Posterior cingulate gyrus (tissue), 11 donors: Measurements from ENCODE around the gene SLC35B2.

Experiments
- DNase-seq, 10 donors: peaks; one replicate each; pipeline versions ENCODE4 v3.0.0 to v3.0.0-alpha.2; 2020 to 2021; ENCODE audit warnings: mixed read lengths in 3 of 10
- intact Hi-C: fragments of 100-400 bp; cut with DNase I; formaldehyde crosslinking; loops from one replicate; pipeline ENCODE4 v1.15.1; 2023

Gene SLC35B2

GRCh38 chr6:44226368-44227147 lies 30.8 kb downstream of the SLC35B2 start:
- intact Hi-C loops = no loop called here
- DNase-seq = peak in 3 of 10 donors; percentile 83 to 92 (median 86)

DNA sequence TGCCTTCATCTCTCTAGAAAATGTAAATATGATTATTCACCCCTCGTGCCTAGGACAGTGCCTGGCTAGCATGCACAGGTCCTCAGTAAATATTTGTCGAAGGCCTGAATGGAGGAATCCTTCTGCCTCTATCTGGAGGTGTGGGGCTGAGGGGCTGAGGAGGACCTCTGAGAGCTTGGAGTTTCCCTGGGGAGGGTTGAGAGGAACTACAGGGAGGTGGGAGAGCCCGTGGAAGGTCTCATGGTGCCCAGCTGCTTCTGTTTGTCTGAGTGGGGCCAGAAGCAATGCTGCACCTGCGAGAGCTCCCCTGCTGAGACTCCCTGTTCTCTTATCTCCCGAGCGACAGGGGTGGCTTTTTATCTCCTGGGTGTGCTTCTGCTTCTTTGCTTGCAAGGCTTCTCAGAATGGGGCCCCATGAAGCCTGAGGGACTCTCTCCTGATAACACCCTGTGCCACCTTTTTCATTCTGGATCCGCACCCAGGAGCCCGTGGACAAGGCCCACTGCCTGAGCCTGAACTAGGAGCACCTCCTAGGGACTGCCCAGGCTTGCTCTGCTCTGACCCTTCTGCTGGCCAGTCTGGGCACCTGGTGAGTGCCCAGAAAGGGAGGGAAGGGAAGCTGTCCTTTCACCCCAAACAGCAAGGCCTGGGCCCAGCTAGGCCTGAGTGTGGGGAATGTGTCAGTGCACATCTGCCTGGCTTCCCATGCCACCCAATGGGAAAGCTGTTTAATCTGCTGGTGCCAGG lies 31.6 kb downstream of the SLC35B2 start:
- intact Hi-C loops = no loop called here
- peak in 2 of 10 donors; percentile 30 to 70 for DNase-seq

DNA sequence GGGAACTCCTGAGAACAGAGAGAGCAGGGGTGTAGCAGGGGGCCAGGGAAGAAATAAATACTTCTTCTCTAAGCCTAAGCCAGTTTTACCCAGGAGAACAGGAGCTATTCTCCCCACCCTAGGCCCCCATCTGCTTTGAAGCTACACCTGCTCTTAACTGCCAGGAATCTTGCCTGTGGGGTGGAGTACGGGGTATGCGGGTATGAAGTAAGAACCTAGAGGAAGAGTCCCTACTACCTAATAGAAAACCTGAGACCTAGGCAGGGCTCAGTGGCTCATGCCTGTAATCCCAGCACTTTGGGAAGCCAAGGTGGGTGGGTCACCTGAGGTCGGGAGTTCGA lies 32.4 kb downstream of the SLC35B2 start:
- peak in 1 of 10 donors; percentile 13 for DNase-seq
- intact Hi-C loops = no loop called here

- DNase-seq = peak in 2 of 10 donors; percentile 83 to 84
- intact Hi-C loops = no loop called here
Observed at GRCh38 chr6:44224029-44224964, 33.0 kb downstream of the SLC35B2 start.

GRCh38 chr6:44223319-44224028 lies 33.9 kb downstream of the SLC35B2 start, which contains the start of gene SLC29A1:
Gene SLC29A1 (plus strand): TSS chr6:44223595. CDS start chr6:44227314, 3,719 bp downstream.
- intact Hi-C loops = no loop called here
- DNase-seq = peak in 9 of 10 donors; percentile 50 to 96 (median 73)

- intact Hi-C loops = no loop called here
- DNase-seq = peak in 3 of 10 donors; percentile 22 to 84 (median 81)
Observed at GRCh38 chr6:44222486-44223318, 34.6 kb downstream of the SLC35B2 start.

GRCh38 chr6:44221961-44222335 lies 35.4 kb downstream of the SLC35B2 start:
- intact Hi-C loops = no loop called here
- DNase-seq = no peak

- intact Hi-C loops = no loop called here
- DNase-seq = peak; percentile 60 to 95 (median 72)
Observed at GRCh38 chr6:44221291-44221960, 35.9 kb downstream of the SLC35B2 start.

GRCh38 chr6:44220913-44221290 lies 36.4 kb downstream of the SLC35B2 start:
- peak in 2 of 10 donors; percentile 16 to 57 for DNase-seq
- intact Hi-C loops = no loop called here

DNA sequence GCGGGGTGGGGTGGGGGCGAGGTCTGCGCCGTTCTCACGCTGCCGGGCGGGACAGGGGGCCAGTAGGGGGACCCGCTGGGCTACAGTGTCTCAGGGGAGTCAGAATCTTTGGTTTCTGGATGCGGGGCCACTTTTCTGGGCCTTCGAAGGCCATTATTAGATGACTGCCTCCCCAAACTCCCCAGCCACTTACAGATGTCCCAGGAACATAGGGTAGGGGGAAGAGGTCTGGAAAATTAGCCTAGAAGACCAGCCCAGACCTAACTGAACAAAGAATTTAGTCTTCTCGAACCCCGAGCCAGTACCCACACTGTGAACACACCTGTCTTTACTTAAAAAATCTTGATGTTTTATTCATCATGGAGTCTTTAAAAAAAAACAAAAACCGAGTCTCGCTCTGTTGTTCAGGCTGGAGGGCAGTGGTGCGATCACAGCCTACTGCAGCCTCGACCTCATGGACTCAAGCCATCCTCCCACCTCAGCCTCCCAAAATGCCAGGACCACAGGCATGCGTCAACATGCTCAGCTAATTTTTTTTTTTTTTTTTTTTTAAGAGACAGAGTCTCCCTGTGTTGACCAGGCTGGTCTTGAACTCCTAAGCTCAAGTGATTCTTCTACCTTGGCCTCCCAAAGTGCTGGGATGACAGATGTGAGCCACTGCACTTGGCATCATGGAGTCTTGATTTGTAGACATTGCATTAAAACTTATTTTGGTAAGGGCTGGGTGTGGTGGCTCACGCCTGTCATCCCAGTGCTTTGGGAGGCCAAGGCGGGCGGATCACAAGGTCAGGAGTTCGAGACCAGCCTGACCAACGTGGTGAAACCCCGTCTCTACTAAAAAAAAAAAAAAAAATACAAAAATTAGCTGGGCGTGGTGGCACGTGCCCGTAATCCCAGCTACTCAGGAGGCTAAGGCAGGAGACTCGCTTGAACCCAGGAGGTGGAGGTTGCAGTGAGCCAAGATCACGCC lies 37.2 kb downstream of the SLC35B2 start:
- peak in 2 of 10 donors; percentile 67 to 68 for DNase-seq
- intact Hi-C loops = no loop called here

DNA sequence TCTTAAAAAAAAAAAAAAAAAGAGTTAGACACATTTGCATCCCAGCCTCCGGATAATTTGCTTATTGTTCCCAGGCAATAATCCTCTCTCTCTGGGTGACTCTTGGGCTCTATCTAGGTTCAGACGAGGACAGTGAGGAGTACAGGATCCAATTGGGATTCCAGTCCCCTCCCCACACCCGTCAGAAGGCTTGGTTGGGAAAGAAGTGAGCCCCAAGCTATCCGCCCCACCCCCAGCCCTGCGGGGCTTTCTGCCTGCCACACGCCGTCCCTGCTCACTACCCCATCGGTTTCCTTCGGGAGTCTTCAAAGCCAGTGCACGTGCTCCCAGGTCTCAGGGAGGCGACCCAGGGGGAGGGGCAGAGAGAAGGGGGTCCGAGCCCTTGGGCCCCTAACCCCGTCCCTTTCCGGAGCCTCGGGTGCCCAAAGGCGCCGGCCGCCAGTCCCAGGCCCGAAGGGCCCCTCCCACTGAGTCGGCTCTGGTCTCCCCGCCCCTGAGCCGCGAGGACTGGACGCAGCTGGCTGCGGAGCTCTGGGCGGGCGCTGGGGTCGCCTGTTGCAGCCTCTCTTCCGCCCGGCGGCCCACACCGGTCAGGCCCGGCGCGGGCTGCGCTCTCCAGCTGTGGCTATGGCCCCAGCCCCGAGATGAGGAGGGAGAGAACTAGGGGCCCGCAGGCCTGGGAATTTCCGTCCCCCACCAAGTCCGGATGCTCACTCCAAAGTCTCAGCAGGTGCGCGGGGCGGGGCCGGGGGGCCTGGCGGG lies 38.1 kb downstream of the SLC35B2 start:
- intact Hi-C loops = no loop called here
- DNase-seq = peak in 7 of 10 donors; percentile 34 to 94 (median 55)

- DNase-seq = peak in 4 of 10 donors; percentile 47 to 91 (median 83)
- intact Hi-C loops = no loop called here
Observed at GRCh38 chr6:44217332-44218143, 39.8 kb downstream of the SLC35B2 start.

GRCh38 chr6:44216677-44217331 lies 40.5 kb downstream of the SLC35B2 start, which contains the start of gene MYMX:
Gene MYMX (plus strand): TSS chr6:44216926. CDS start chr6:44217472, 546 bp downstream.
- peak in 2 of 10 donors; percentile 45 to 64 for DNase-seq
- intact Hi-C loops = no loop called here

- intact Hi-C loops = no loop called here
- DNase-seq = peak in 1 of 10 donors; percentile 16
Observed at GRCh38 chr6:44214307-44214706, 43.0 kb downstream of the SLC35B2 start.

- intact Hi-C loops = no loop called here
- DNase-seq = no peak
Observed at GRCh38 chr6:44211284-44211683, 46.0 kb downstream of the SLC35B2 start.
